ENCODE results near the gene RFNG.

The RFNG gene

DNA sequence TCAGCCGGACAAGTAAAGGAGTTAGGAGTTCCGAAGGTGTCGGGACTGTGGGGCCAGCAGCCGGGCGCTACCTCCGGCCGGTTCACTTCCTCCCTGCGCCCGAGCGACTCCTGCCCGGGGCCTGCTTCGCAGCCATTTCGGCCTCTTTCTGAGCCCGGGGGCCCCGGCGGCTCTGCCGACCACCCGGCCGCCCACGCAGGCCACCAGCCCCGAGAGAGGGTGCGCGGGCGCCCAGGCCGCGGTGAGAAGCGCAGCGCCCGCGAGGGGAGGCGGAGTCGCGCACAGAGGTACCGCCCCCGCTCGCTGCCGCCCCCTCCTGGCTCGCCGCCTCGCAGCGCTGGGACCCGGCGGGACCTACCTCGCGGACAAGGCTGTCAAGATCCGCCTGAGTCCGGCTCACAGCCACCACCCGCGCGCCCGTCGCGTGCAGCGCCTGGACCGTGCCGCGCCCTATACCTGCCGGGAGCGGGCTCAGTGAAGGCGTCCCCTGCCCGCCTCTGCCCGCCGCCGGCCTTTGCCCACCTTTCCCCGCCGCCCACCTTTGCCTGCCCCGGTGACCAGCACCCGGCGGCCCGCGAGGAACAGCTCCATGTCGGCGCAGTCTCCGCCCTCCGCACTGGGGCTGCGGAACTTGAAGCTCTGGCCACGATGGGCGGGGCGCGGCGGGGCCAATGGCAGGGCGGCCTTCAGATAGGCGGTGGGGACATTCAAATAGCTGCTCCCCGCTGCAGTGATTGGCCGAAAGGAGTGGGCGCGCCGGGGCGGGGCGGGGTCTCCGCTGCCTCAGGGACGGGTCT is 14.3 kb downstream of the RFNG start, which contains the start of gene DCXR:
Gene DCXR (minus strand): TSS at position 606 of the 797 bp plus-strand sequence. CDS start 15 bp downstream, at position 591.
- peak within 1 kb of the TSS; percentile 81 for H3K14ac ChIP-seq (ENCODE audit: low read length)
- H3K9ac ChIP-seq (ENCODE audit: low read length): peak within 1 kb of the TSS; percentile 67
- H3K18ac ChIP-seq (ENCODE audit: low read length): peak within 1 kb of the TSS; percentile 47
- H4K12ac ChIP-seq (ENCODE audit: low read depth, low read length): peak within 1 kb of the TSS; percentile 8
- H3K4me2 ChIP-seq (ENCODE audit: low read length): peak within 1 kb of the TSS; percentile 89
- no peaks in the 10 kb centered on the region for H3K9me3 ChIP-seq (ENCODE audit: insufficient read depth, low read depth, low read length)
- no peak within 1 kb of the TSS for H3K4ac ChIP-seq (ENCODE audit: low read depth, low read length)
- H2BK120ac ChIP-seq (ENCODE audit: insufficient read depth, low read length, poor library complexity): peak within 1 kb of the TSS; percentile 19
- no peaks in the 10 kb centered on the region for H3K27me3 ChIP-seq (ENCODE audit: insufficient read depth, low read length)
- H3K4me3 ChIP-seq (ENCODE audit: low read depth, low read length): peak within 1 kb of the TSS; percentile 75
- H3K79me1 ChIP-seq (ENCODE audit: low read length): peaks cover 4% of the 10 kb centered on the region
- no peak within 1 kb of the TSS for H3K23ac ChIP-seq (ENCODE audit: low read length)
- H2AFZ ChIP-seq (ENCODE audit: insufficient read depth, low read length, poor library complexity): peak within 1 kb of the TSS; percentile 51
- H3K4me1 ChIP-seq (ENCODE audit: control insufficient read depth in 1 of 2, insufficient read depth in 2 of 2, low read length in 2 of 2): peaks cover 5 to 9% of the 10 kb centered on the region in 2 experiments
- H2BK5ac ChIP-seq (ENCODE audit: low read depth, low read length, poor library complexity): peak within 1 kb of the TSS; percentile 32
- peak within 1 kb of the TSS; percentile 76 for H3K27ac ChIP-seq (ENCODE audit: low read depth, low read length)
- no peak within 1 kb of the TSS for H4K91ac ChIP-seq (ENCODE audit: low read depth, low read length)
- H3K36me3 ChIP-seq (ENCODE audit: control insufficient read depth in 1 of 2, insufficient read depth in 2 of 2, low read length in 2 of 2): peaks cover 6 to 8% of the 10 kb centered on the region in 2 experiments
- peak; percentile 96 for DNase-seq
- peak within 1 kb of the TSS; percentile 64 for H4K8ac ChIP-seq (ENCODE audit: low read depth, low read length)
- H3K79me2 ChIP-seq (ENCODE audit: control insufficient read depth, insufficient read depth, low read length, poor library complexity): peaks cover 5% of the 10 kb centered on the region
- peak within 1 kb of the TSS; percentile 45 for H2AK5ac ChIP-seq (ENCODE audit: low read length)
- no CpG with 5 or more reads among the region's 92 CpGs for WGBS (ENCODE audit: extremely low coverage, insufficient coverage, insufficient read length)
- H2BK12ac ChIP-seq (ENCODE audit: low read length): no peak within 1 kb of the TSS

DNA sequence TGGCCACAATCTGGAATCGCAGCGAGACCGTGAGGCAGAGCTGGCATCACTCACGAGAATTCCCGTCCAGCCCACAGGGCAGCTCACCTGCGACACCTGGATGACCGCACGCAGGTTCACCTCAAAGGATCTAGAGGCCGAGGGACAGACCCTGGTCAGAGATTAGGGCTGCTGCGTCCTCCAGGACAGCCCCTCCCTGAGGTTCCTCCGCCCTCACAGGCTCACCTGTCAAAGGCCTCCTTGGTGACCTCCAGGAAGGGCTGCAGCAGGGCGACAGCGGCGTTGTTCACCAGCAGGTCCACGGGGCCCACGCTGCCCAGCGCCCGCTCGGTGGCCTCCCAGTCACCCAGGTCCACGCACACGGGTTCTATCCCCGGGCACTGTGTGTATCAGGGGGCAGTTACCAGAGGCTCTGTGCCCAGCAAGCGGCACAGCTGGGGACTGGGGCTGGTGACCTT is 14.9 kb downstream of the RFNG start:
- H4K8ac ChIP-seq (ENCODE audit: low read depth, low read length): peak overlapping the region; percentile 64
- peak overlapping the region; percentile 33 for H2AFZ ChIP-seq (ENCODE audit: insufficient read depth, low read length, poor library complexity)
- no peak overlapping the region for H2BK12ac ChIP-seq (ENCODE audit: low read length)
- H2AK5ac ChIP-seq (ENCODE audit: low read length): peak overlapping the region; percentile 45
- no peak overlapping the region for H3K23ac ChIP-seq (ENCODE audit: low read length)
- H3K4me1 ChIP-seq (ENCODE audit: control insufficient read depth in 1 of 2, insufficient read depth in 2 of 2, low read length in 2 of 2): peaks cover 5 to 13% of the 10 kb centered on the region in 2 experiments
- H3K9me3 ChIP-seq (ENCODE audit: insufficient read depth, low read depth, low read length): no peaks in the 10 kb centered on the region
- peak overlapping the region; percentile 19 for H2BK120ac ChIP-seq (ENCODE audit: insufficient read depth, low read length, poor library complexity)
- peak overlapping the region; percentile 47 for H3K18ac ChIP-seq (ENCODE audit: low read length)
- H3K27me3 ChIP-seq (ENCODE audit: insufficient read depth, low read length): no peaks in the 10 kb centered on the region
- H3K9ac ChIP-seq (ENCODE audit: low read length): peak overlapping the region; percentile 67
- peaks cover 6 to 8% of the 10 kb centered on the region in 2 experiments for H3K36me3 ChIP-seq (ENCODE audit: control insufficient read depth in 1 of 2, insufficient read depth in 2 of 2, low read length in 2 of 2)
- DNase-seq: peak in 1 of 2 donors; percentile 40
- H4K12ac ChIP-seq (ENCODE audit: low read depth, low read length): peak overlapping the region; percentile 8
- peak overlapping the region; percentile 76 for H3K27ac ChIP-seq (ENCODE audit: low read depth, low read length)
- H2BK5ac ChIP-seq (ENCODE audit: low read depth, low read length, poor library complexity): peak overlapping the region; percentile 32
- peaks cover 5% of the 10 kb centered on the region for H3K79me2 ChIP-seq (ENCODE audit: control insufficient read depth, insufficient read depth, low read length, poor library complexity)
- no CpG with 5 or more reads among the region's 23 CpGs for WGBS (ENCODE audit: extremely low coverage, insufficient coverage, insufficient read length)
- peaks cover 7% of the 10 kb centered on the region for H3K79me1 ChIP-seq (ENCODE audit: low read length)
- peak overlapping the region; percentile 81 for H3K14ac ChIP-seq (ENCODE audit: low read length)
- peak overlapping the region; percentile 75 for H3K4me3 ChIP-seq (ENCODE audit: low read depth, low read length)
- no peak overlapping the region for H3K4ac ChIP-seq (ENCODE audit: low read depth, low read length)
- H4K91ac ChIP-seq (ENCODE audit: low read depth, low read length): no peak overlapping the region
- H3K4me2 ChIP-seq (ENCODE audit: low read length): peak overlapping the region; percentile 89

DNA sequence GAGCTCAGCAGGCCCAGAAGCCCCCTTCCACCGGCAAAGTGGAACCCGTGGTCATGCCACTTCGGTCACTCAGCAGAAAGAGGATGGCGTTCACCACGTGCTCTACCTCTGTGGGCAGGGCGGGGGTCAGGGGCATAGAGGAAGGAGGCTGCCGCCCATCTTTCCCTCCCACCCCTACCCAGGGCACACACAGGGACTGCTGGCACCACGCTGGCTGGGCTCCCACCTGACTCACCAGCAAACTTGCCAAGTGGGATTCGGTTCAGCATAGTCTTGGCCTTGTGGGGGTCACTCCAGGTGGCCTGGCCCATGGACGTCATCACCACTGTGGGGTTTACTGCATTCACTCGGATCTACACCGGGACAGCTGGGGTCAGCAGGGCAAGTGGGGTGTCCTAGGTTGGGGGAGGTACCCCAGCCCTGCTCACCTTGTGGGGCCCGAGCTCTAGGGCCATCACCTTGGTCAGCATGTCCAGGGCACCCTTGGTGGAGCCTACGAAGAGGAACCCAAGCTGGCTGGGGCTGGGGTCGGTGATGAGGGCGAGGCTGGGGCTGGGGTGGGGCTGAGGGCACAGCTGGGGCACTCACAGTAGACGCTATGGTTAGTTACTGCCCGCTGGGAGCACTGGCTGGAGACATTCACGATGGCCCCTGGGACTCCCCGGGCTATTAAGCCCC is 15.5 kb downstream of the RFNG start:
- H4K8ac ChIP-seq (ENCODE audit: low read depth, low read length): no peak overlapping the region
- H3K18ac ChIP-seq (ENCODE audit: low read length): peak overlapping the region; percentile 43
- H2BK120ac ChIP-seq (ENCODE audit: insufficient read depth, low read length, poor library complexity): no peak overlapping the region
- peaks cover 5% of the 10 kb centered on the region for H3K79me2 ChIP-seq (ENCODE audit: control insufficient read depth, insufficient read depth, low read length, poor library complexity)
- H3K9me3 ChIP-seq (ENCODE audit: insufficient read depth, low read depth, low read length): no peaks in the 10 kb centered on the region
- H3K4me3 ChIP-seq (ENCODE audit: low read depth, low read length): no peak overlapping the region
- H2AK5ac ChIP-seq (ENCODE audit: low read length): no peak overlapping the region
- no peak overlapping the region for H4K91ac ChIP-seq (ENCODE audit: low read depth, low read length)
- H4K12ac ChIP-seq (ENCODE audit: low read depth, low read length): no peak overlapping the region
- peaks cover 8% of the 10 kb centered on the region for H3K79me1 ChIP-seq (ENCODE audit: low read length)
- no CpG with 5 or more reads among the region's 20 CpGs for WGBS (ENCODE audit: extremely low coverage, insufficient coverage, insufficient read length)
- no peak overlapping the region for H3K27ac ChIP-seq (ENCODE audit: low read depth, low read length)
- no peak overlapping the region for H3K4ac ChIP-seq (ENCODE audit: low read depth, low read length)
- no peak overlapping the region for H2BK12ac ChIP-seq (ENCODE audit: low read length)
- H2BK5ac ChIP-seq (ENCODE audit: low read depth, low read length, poor library complexity): no peak overlapping the region
- H3K4me1 ChIP-seq (ENCODE audit: control insufficient read depth in 1 of 2, insufficient read depth in 2 of 2, low read length in 2 of 2): peaks cover 5 to 13% of the 10 kb centered on the region in 2 experiments
- no peak for DNase-seq
- no peak overlapping the region for H2AFZ ChIP-seq (ENCODE audit: insufficient read depth, low read length, poor library complexity)
- no peak overlapping the region for H3K14ac ChIP-seq (ENCODE audit: low read length)
- no peak overlapping the region for H3K9ac ChIP-seq (ENCODE audit: low read length)
- H3K4me2 ChIP-seq (ENCODE audit: low read length): peak overlapping the region; percentile 89
- H3K36me3 ChIP-seq (ENCODE audit: control insufficient read depth in 1 of 2, insufficient read depth in 2 of 2, low read length in 2 of 2): peaks cover 6 to 8% of the 10 kb centered on the region in 2 experiments
- no peak overlapping the region for H3K23ac ChIP-seq (ENCODE audit: low read length)
- no peaks in the 10 kb centered on the region for H3K27me3 ChIP-seq (ENCODE audit: insufficient read depth, low read length)

DNA sequence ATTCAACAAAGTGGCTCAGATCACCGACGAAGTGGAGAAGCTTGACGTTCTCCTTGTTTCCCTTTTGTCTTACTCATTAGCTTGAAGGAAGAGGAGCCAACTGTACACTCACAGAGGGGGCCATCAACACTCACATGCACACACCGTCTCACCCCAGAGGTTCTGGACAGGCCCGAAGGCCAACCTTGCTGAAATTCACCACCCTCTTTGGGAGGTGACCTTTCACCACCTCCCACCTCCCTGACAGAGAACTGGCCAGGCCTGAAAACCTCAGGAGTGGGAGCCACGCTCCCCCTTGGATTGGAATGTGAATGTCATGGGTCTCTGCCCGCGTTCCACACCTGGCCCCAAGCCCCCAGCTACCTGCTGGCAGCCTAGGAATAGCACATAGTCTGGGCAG is 16.1 kb downstream of the RFNG start:
- Histone ChIP-seq H3K79me2 (ENCODE audit: control insufficient read depth, insufficient read depth, low read length, poor library complexity) (peaks cover 5% of the 10 kb centered on the region), H3K4ac (ENCODE audit: low read depth, low read length) (no peak overlapping the region), H3K9me3 (ENCODE audit: insufficient read depth, low read depth, low read length) (no peaks in the 10 kb centered on the region), H4K12ac (ENCODE audit: low read depth, low read length) (no peak overlapping the region), H2AFZ (ENCODE audit: insufficient read depth, low read length, poor library complexity) (no peak overlapping the region), H2BK5ac (ENCODE audit: low read depth, low read length, poor library complexity) (no peak overlapping the region), H3K4me2 (ENCODE audit: low read length) (no peak overlapping the region), H4K8ac (ENCODE audit: low read depth, low read length) (no peak overlapping the region), H2BK12ac (ENCODE audit: low read length) (no peak overlapping the region), H3K14ac (ENCODE audit: low read length) (no peak overlapping the region), H2AK5ac (ENCODE audit: low read length) (no peak overlapping the region), H3K27ac (ENCODE audit: low read depth, low read length) (no peak overlapping the region), H3K4me1 (ENCODE audit: control insufficient read depth in 1 of 2, insufficient read depth in 2 of 2, low read length in 2 of 2) (peaks cover 5 to 13% of the 10 kb centered on the region in 2 experiments), H3K27me3 (ENCODE audit: insufficient read depth, low read length) (no peaks in the 10 kb centered on the region), H3K4me3 (ENCODE audit: low read depth, low read length) (no peak overlapping the region), H3K79me1 (ENCODE audit: low read length) (peaks cover 9% of the 10 kb centered on the region), H3K23ac (ENCODE audit: low read length) (no peak overlapping the region), H3K18ac (ENCODE audit: low read length) (no peak overlapping the region), H3K9ac (ENCODE audit: low read length) (no peak overlapping the region), H2BK120ac (ENCODE audit: insufficient read depth, low read length, poor library complexity) (no peak overlapping the region), H3K36me3 (ENCODE audit: control insufficient read depth in 1 of 2, insufficient read depth in 2 of 2, low read length in 2 of 2) (peaks cover 6 to 8% of the 10 kb centered on the region in 2 experiments), H4K91ac (ENCODE audit: low read depth, low read length) (no peak overlapping the region)
- no CpG with 5 or more reads among the region's 8 CpGs for WGBS (ENCODE audit: extremely low coverage, insufficient coverage, insufficient read length)
- DNase-seq: no peak

All from trophoblast cell (in vitro differentiated cells and primary cell).